WTC11 (cell line): ENCODE data around the gene AGPAT4. TPM values are rescaled to one million over a fixed set of nuclear protein-coding genes. Genes with fewer than 3 reads are reported as not detected.

Experiments used
- ATAC-seq: fragments of 200-7000 bp; cut with Tn5 transposase; 2 replicates; pipeline ENCODE4 v1.10.0; 2021; ENCODE audit warnings: mild to moderate bottlenecking, moderate library complexity
- CTCF ChIA-PET: fragments of 300-600 bp; sonication (Branson Sonifier 250); formaldehyde crosslinking; loops from one replicate; lab custom pipeline; 2021; ENCODE audit warnings: antibody characterized with exemption; lab: Charles Lee
- POLR2A ChIA-PET: fragments of 350-600 bp; sonication (Branson Sonifier 250); formaldehyde crosslinking; loops from one replicate; lab custom pipeline; 2021; ENCODE audit warnings: antibody characterized with exemption; lab: Charles Lee
- DNase-seq: peaks from one replicate; pipeline ENCODE4 v3.0.0; 2021; ENCODE audit warnings: low spot score
- H3K27ac Mint-ChIP-seq: 2 replicates; pipeline ENCODE4 v1.8.0; 2021; ENCODE audit warnings: mixed read lengths
- H3K27me3 Mint-ChIP-seq: 2 replicates; pipeline ENCODE4 v1.8.0; 2021; ENCODE audit warnings: low read depth, mild to moderate bottlenecking, moderate library complexity, mixed read lengths
- H3K36me3 Mint-ChIP-seq: 2 replicates; pipeline ENCODE4 v1.8.0; 2021; ENCODE audit warnings: mixed read lengths
- H3K4me1 Mint-ChIP-seq: 2 replicates; pipeline ENCODE4 v1.8.0; 2022; ENCODE audit warnings: mixed read lengths
- H3K4me3 Mint-ChIP-seq: 2 replicates; pipeline ENCODE4 v1.8.0; 2021; ENCODE audit warnings: mild to moderate bottlenecking, moderate library complexity, mixed read lengths
- H3K9me3 Mint-ChIP-seq: 2 replicates; pipeline ENCODE4 v1.8.0; 2021; ENCODE audit warnings: mixed read lengths
- CREM ChIP-seq: sonication (generic); formaldehyde crosslinking; IDR thresholded peaks from 2 replicates; pipeline ENCODE4 v1.8.1; 2022; ENCODE audit warnings: mild to moderate bottlenecking, missing genetic modification reagents, moderate library complexity
- JAZF1 ChIP-seq: fragments of 250-450 bp; sonication (Bioruptor Pico); IDR thresholded peaks from 2 replicates; pipeline ENCODE4 v1.9.0; 2021; ENCODE audit warnings: moderate library complexity, mild to moderate bottlenecking, inconsistent platforms
- NFATC4 ChIP-seq: fragments of 250-450 bp; sonication (Bioruptor Pico); IDR thresholded peaks from 2 replicates; pipeline ENCODE4 v1.9.0; 2021; ENCODE audit warnings: mild to moderate bottlenecking
- SMAD3 ChIP-seq: sonication (generic); formaldehyde crosslinking; IDR thresholded peaks from 2 replicates; pipeline ENCODE4 v1.8.0; 2022; ENCODE audit warnings: missing genetic modification reagents, mild to moderate bottlenecking, borderline replicate concordance
- SOX15 ChIP-seq: fragments of 250-450 bp; sonication (Bioruptor Pico); IDR thresholded peaks from 2 replicates; pipeline ENCODE4 v1.9.0; 2021; ENCODE audit warnings: mild to moderate bottlenecking
- TEAD1 ChIP-seq: sonication (generic); formaldehyde crosslinking; IDR thresholded peaks from 2 replicates; pipeline ENCODE4 v1.8.0; 2022; ENCODE audit warnings: mild to moderate bottlenecking, missing genetic modification reagents
- TEAD4 ChIP-seq: sonication (generic); formaldehyde crosslinking; IDR thresholded peaks from 2 replicates; pipeline ENCODE4 v1.8.0; 2022; ENCODE audit warnings: mild to moderate bottlenecking, missing genetic modification reagents
- ZNF232 ChIP-seq: sonication (generic); formaldehyde crosslinking; IDR thresholded peaks from 2 replicates; pipeline ENCODE4 v1.8.0; 2022; ENCODE audit warnings: mild to moderate bottlenecking, missing genetic modification reagents
- total RNA-seq: library from RNA; stranded (reverse); gene quantifications from 3 replicates; pipeline ENCODE4 v1.2.3, GENCODE V29; 2021
- TF ChIP-seq, protein P1 (sequence below): sonication (generic); formaldehyde crosslinking; IDR thresholded peaks from 2 replicates; pipeline ENCODE4 v1.8.0; 2022; ENCODE audit warnings: mild to moderate bottlenecking, missing genetic modification reagents
- TF ChIP-seq, protein P2 (sequence below): fragments of 250-450 bp; sonication (Bioruptor Pico); IDR thresholded peaks from 2 replicates; pipeline ENCODE4 v2.1.2; 2022; ENCODE audit warnings: mild to moderate bottlenecking, moderate library complexity
- TF ChIP-seq, protein P3 (sequence below): sonication (generic); formaldehyde crosslinking; IDR thresholded peaks from 2 replicates; pipeline ENCODE4 v1.8.0; 2023; ENCODE audit warnings: missing genetic modification reagents
- TF ChIP-seq, protein P4 (sequence below): fragments of 250-450 bp; sonication (Bioruptor Pico); IDR thresholded peaks from 2 replicates; pipeline ENCODE4 v1.9.0; 2021; ENCODE audit warnings: mild to moderate bottlenecking, borderline replicate concordance
- TF ChIP-seq, protein P5 (sequence below): fragments of 250-450 bp; sonication (Bioruptor Pico); IDR thresholded peaks from 2 replicates; pipeline ENCODE4 v1.9.0; 2021; ENCODE audit warnings: mild to moderate bottlenecking

The AGPAT4 gene
- total RNA-seq, 1 experiment from 2014 or later = 19.7 TPM

DNA sequence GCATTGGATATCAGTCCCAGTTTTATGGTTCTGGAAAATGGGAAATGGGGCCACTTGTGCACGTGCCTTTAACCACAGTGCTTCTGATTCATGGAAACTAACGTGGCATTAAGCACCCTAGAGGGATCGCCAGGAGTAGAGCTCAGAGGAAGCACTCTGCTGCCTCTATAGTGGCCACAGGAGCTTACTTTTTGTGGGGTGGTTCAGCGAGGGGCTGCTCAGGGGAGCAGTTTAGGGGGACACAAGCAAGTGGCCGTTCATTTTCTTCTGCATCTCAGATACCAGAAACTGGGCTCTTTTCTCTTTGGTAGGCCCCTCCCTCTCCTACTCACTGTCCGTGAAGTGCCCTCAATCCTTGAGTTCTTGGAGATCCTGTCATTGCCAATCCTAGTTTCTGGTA is 28.5 kb downstream of the AGPAT4 start:
- POLR2A ChIA-PET = no interaction called here
- H3K27ac Mint-ChIP-seq = no peak overlapping the region
- no peak for ATAC-seq
- CTCF ChIA-PET = interaction anchor here (1.3 to 1.8 kb wide), 2 partner anchors 27 to 125 kb away, joined by 3 to 7 read pairs; no protein-coding TSS in a partner anchor
- no peak overlapping the region for H3K4me3 Mint-ChIP-seq
- peaks cover 15% of the 10 kb centered on the region for H3K36me3 Mint-ChIP-seq
- H3K4me1 Mint-ChIP-seq = peaks cover 38% of the 10 kb centered on the region
- no peak for TF ChIP-seq NFATC4 (CRISPR knock-in tag)
- TF ChIP-seq, protein P1, sequence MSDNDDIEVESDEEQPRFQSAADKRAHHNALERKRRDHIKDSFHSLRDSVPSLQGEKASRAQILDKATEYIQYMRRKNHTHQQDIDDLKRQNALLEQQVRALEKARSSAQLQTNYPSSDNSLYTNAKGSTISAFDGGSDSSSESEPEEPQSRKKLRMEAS (CRISPR knock-in tag) = no peak
- TF ChIP-seq, protein P2, sequence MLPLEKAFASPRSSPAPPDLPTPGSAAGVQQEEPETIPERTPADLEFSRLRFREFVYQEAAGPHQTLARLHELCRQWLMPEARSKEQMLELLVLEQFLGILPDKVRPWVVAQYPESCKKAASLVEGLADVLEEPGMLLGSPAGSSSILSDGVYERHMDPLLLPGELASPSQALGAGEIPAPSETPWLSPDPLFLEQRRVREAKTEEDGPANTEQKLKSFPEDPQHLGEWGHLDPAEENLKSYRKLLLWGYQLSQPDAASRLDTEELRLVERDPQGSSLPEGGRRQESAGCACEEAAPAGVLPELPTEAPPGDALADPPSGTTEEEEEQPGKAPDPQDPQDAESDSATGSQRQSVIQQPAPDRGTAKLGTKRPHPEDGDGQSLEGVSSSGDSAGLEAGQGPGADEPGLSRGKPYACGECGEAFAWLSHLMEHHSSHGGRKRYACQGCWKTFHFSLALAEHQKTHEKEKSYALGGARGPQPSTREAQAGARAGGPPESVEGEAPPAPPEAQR (CRISPR knock-in tag) = no peak
- TF ChIP-seq, protein P3, sequence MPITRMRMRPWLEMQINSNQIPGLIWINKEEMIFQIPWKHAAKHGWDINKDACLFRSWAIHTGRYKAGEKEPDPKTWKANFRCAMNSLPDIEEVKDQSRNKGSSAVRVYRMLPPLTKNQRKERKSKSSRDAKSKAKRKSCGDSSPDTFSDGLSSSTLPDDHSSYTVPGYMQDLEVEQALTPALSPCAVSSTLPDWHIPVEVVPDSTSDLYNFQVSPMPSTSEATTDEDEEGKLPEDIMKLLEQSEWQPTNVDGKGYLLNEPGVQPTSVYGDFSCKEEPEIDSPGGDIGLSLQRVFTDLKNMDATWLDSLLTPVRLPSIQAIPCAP (CRISPR knock-in tag) = no peak
- TF ChIP-seq ZNF232 (CRISPR knock-in tag) = no peak
- TF ChIP-seq, protein P4, sequence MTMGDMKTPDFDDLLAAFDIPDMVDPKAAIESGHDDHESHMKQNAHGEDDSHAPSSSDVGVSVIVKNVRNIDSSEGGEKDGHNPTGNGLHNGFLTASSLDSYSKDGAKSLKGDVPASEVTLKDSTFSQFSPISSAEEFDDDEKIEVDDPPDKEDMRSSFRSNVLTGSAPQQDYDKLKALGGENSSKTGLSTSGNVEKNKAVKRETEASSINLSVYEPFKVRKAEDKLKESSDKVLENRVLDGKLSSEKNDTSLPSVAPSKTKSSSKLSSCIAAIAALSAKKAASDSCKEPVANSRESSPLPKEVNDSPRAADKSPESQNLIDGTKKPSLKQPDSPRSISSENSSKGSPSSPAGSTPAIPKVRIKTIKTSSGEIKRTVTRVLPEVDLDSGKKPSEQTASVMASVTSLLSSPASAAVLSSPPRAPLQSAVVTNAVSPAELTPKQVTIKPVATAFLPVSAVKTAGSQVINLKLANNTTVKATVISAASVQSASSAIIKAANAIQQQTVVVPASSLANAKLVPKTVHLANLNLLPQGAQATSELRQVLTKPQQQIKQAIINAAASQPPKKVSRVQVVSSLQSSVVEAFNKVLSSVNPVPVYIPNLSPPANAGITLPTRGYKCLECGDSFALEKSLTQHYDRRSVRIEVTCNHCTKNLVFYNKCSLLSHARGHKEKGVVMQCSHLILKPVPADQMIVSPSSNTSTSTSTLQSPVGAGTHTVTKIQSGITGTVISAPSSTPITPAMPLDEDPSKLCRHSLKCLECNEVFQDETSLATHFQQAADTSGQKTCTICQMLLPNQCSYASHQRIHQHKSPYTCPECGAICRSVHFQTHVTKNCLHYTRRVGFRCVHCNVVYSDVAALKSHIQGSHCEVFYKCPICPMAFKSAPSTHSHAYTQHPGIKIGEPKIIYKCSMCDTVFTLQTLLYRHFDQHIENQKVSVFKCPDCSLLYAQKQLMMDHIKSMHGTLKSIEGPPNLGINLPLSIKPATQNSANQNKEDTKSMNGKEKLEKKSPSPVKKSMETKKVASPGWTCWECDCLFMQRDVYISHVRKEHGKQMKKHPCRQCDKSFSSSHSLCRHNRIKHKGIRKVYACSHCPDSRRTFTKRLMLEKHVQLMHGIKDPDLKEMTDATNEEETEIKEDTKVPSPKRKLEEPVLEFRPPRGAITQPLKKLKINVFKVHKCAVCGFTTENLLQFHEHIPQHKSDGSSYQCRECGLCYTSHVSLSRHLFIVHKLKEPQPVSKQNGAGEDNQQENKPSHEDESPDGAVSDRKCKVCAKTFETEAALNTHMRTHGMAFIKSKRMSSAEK (CRISPR knock-in tag) = no peak
- no peak for TF ChIP-seq SMAD3 (CRISPR knock-in tag)
- no peak for TF ChIP-seq SOX15
- TF ChIP-seq TEAD1 (CRISPR knock-in tag) = no peak
- no peak for TF ChIP-seq CREM
- no peak for TF ChIP-seq JAZF1 (CRISPR knock-in tag)
- TF ChIP-seq, all 79 proteins: peak for 0
- Mint-ChIP-seq H3K27me3 (no peaks in the 10 kb centered on the region), H3K9me3 (peaks cover 13% of the 10 kb centered on the region)
- DNase-seq = no peak

DNA sequence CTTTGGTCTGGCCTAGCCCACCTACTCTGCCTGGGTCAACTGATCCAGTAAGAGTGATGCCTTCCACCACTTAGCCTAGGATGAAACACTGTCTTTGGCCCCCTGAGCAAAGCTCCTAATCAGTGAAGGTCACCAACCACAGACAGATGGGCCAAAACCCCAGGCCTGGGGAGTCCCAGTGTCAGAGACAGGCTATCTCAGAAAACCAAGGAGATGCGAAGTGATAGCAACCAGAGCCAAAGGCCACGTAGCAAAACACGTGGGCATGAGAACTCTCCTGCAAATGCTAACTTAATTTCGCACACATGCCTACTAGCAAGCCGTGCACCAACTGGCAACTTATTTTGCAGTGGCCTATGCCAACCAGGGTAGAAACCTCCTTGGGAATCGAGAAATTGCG is 29.1 kb downstream of the AGPAT4 start:
- Mint-ChIP-seq H3K27me3 (no peaks in the 10 kb centered on the region), H3K27ac (no peak overlapping the region; the same call in 1 of the 2 replicates), H3K4me3 (no peak overlapping the region), H3K4me1 (peaks cover 40% of the 10 kb centered on the region), H3K36me3 (peaks cover 12% of the 10 kb centered on the region), H3K9me3 (peaks cover 10% of the 10 kb centered on the region)
- ChIA-PET CTCF (interaction anchor here (1.3 to 1.8 kb wide), 2 partner anchors 27 to 126 kb away, joined by 3 to 7 read pairs; no protein-coding TSS in a partner anchor), POLR2A (no interaction called here)
- TF ChIP-seq, protein P5, sequence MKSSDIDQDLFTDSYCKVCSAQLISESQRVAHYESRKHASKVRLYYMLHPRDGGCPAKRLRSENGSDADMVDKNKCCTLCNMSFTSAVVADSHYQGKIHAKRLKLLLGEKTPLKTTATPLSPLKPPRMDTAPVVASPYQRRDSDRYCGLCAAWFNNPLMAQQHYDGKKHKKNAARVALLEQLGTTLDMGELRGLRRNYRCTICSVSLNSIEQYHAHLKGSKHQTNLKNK (CRISPR knock-in tag) = no peak
- no peak for TF ChIP-seq TEAD4 (CRISPR knock-in tag)
- no peak for TF ChIP-seq SMAD3 (CRISPR knock-in tag)
- ATAC-seq = no peak
- DNase-seq = no peak
